ENCODE measurements around the gene C1orf87.

C1orf87 gene

DNA sequence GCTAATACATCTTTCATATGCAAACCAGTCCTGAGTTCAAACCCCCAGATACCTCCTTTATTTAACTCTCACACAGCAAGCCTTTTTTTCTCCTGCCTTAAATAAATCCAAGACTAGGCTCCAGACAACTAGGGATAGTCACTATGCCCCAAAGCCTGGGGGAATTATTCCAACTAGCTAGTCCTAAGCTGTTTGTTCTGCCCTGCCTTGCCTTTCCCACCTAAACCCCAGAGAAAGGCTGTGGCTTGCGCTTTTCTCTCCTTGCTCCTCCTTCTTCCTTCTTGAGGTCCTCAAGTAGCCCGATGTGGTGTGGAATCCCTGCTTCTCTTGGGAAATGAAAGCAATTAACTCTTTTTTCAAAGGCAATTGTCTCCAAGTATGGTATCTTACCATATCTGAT, 31.8 kb downstream of the C1orf87 start:
- H3K4me3 ChIP-seq (ENCODE audit: low read depth, low read length), result no peak overlapping the region
- CTCF ChIA-PET, result no interaction called here
- DNase-seq (ENCODE audit: low read depth, low spot score), result no peak
- TF ChIP-seq, protein P1, sequence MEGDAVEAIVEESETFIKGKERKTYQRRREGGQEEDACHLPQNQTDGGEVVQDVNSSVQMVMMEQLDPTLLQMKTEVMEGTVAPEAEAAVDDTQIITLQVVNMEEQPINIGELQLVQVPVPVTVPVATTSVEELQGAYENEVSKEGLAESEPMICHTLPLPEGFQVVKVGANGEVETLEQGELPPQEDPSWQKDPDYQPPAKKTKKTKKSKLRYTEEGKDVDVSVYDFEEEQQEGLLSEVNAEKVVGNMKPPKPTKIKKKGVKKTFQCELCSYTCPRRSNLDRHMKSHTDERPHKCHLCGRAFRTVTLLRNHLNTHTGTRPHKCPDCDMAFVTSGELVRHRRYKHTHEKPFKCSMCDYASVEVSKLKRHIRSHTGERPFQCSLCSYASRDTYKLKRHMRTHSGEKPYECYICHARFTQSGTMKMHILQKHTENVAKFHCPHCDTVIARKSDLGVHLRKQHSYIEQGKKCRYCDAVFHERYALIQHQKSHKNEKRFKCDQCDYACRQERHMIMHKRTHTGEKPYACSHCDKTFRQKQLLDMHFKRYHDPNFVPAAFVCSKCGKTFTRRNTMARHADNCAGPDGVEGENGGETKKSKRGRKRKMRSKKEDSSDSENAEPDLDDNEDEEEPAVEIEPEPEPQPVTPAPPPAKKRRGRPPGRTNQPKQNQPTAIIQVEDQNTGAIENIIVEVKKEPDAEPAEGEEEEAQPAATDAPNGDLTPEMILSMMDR (IDR thresholded peaks at IDR 0.05; ENCODE audit: insufficient read depth, low read length, missing control alignments), result no peak
- POLR2A ChIA-PET, result no interaction called here

DNA sequence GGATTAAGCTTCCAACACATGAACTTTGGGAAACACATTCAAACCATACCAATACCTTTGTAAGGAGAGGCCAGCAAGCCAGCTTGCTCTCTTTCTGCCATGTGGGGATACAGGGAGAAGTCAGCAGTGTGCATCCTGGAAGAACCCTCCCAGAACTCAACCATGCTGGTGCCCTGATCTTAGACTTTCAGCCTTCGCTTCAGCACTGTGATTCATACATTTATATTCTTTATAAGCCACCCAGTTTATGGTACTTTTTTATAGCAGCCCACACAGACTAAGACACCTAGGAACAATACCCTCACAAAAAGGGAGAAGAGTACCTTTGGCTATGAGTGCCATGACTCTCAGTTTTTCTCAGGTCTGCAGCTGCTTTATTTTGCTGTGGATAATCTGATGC, 35.9 kb downstream of the C1orf87 start:
- POLR2A ChIA-PET, result no interaction called here
- no peak for DNase-seq (ENCODE audit: low read depth, low spot score)
- TF ChIP-seq, protein P1 (IDR thresholded peaks at IDR 0.05; ENCODE audit: insufficient read depth, low read length, missing control alignments), result no peak
- no peak overlapping the region for H3K4me3 ChIP-seq (ENCODE audit: low read depth, low read length)
- CTCF ChIA-PET, result no interaction called here

DNA sequence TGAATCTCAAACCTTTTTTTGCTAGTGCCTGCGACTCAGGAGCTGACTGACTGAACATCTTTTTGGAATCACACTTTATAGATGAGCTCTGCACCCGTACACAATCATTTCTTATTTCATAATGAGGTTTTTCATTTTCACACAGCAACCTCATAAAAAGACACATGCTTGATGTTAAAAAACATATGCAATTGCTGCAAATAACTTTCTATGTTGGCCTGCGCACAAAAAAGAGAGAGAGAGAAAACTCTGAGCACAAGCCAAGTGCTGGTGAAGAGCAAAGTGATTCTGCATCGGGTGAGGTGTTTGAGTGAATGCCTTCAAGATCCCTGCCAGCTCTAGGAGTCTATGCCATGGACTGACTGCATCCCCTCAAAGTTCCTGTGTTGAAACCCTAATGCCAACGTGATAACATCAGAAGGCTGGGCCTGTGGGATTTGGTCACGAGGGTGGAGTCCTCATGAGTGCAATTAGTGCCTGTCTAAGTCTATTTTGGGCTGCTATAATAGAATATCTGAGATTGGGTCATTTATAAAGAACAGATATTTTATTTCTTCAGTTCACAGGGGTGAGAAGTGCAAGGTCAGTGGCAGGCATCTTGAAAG, 36.6 kb downstream of the C1orf87 start:
- ChIA-PET POLR2A (no interaction called here), CTCF (interaction anchor here (0.9 kb wide), 1 partner anchor 61 kb away, joined by 3 read pairs; no protein-coding TSS in a partner anchor)
- no peak for DNase-seq (ENCODE audit: low read depth, low spot score)
- no peak overlapping the region for H3K4me3 ChIP-seq (ENCODE audit: low read depth, low read length)
- TF ChIP-seq, protein P1 (IDR thresholded peaks at IDR 0.05; ENCODE audit: insufficient read depth, low read length, missing control alignments), result no peak

DNA sequence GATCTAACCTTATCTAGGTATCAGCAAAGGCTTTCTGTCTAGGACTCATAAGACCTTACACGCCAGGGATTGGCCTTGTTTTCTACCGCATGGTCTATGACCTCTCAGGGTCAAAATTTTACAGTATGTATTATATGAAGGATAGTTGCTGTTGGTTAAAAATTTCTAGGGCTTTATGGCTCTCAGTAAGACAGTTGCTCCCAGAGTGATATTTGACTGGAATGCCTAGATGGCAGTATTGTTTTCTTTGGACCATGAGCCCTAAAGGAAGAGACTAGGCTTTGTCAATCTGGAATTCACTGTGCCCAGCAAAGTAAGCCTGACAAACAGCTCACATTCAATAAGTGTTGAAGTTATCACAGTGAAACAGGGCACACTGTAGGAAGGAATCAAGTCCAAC, 37.6 kb downstream of the C1orf87 start:
- CTCF ChIA-PET, result no interaction called here

DNA sequence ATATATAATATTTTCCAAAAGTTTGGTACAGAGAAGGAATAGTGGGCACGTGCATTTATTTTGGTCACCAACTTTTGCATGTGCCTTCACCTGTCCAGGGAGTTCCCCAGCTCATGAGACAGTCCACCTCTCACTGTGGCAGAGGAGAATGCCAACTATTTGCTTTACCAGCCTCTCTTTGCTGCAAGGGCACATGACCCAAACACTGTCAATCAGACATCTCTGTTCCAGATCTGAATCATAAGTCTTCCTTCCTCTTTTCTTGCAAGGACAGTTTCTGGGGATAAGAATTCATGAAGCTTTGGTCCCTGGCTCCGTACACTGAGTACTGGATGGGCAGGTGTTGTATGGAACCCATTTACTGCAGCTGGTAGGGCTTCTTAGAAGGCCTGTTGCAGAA, 38.6 kb downstream of the C1orf87 start:
- H3K4me3 ChIP-seq (ENCODE audit: low read depth, low read length), result no peak overlapping the region
- POLR2A ChIA-PET, result no interaction called here
- TF ChIP-seq, protein P1 (IDR thresholded peaks at IDR 0.05; ENCODE audit: insufficient read depth, low read length, missing control alignments), result no peak
- CTCF ChIA-PET, result no interaction called here
- no peak for DNase-seq (ENCODE audit: low read depth, low spot score)

More for the DNA sequence above, 37.6 kb downstream of the C1orf87 start:
- no peak for DNase-seq (ENCODE audit: low read depth, low spot score)
- POLR2A ChIA-PET, result no interaction called here
- TF ChIP-seq, protein P1 (IDR thresholded peaks at IDR 0.05; ENCODE audit: insufficient read depth, low read length, missing control alignments), result no peak
- no peak overlapping the region for H3K4me3 ChIP-seq (ENCODE audit: low read depth, low read length)

DNA sequence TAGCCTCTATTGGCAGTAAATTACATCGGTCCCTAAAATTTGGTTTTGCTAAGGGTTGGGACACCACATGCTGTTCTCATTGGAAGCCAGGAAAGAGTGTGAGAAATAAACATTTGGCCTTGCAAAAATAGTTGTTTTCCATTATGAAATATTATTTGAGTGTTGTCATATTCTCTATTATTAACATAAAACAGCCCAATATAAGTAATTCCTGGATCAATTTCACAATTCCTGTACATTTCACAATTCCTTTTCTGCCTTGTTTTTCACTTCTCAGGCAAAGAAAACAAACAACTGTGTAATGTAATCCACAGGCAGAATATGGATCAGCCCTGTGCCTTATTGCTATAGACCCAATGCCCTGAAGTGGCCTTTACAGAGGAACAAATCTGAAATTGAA, 40.5 kb downstream of the C1orf87 start:
- TF ChIP-seq, protein P1 (IDR thresholded peaks at IDR 0.05; ENCODE audit: insufficient read depth, low read length, missing control alignments), result no peak
- H3K4me3 ChIP-seq (ENCODE audit: low read depth, low read length), result no peak overlapping the region
- no peak for DNase-seq (ENCODE audit: low read depth, low spot score)
- ChIA-PET CTCF (no interaction called here), POLR2A (no interaction called here)
